ENCODE results near the gene LSP1. TPM values are rescaled to one million over a fixed set of nuclear protein-coding genes. Genes with fewer than 3 reads are reported as not detected.

Gene LSP1
- total and polyA plus RNA-seq, 2 of the 13 experiments (the other 11 are each of a cell fraction or from before 2014, with no cell fraction given), result 0.59 to 1.00 TPM

- TF ChIP-seq, protein P1, sequence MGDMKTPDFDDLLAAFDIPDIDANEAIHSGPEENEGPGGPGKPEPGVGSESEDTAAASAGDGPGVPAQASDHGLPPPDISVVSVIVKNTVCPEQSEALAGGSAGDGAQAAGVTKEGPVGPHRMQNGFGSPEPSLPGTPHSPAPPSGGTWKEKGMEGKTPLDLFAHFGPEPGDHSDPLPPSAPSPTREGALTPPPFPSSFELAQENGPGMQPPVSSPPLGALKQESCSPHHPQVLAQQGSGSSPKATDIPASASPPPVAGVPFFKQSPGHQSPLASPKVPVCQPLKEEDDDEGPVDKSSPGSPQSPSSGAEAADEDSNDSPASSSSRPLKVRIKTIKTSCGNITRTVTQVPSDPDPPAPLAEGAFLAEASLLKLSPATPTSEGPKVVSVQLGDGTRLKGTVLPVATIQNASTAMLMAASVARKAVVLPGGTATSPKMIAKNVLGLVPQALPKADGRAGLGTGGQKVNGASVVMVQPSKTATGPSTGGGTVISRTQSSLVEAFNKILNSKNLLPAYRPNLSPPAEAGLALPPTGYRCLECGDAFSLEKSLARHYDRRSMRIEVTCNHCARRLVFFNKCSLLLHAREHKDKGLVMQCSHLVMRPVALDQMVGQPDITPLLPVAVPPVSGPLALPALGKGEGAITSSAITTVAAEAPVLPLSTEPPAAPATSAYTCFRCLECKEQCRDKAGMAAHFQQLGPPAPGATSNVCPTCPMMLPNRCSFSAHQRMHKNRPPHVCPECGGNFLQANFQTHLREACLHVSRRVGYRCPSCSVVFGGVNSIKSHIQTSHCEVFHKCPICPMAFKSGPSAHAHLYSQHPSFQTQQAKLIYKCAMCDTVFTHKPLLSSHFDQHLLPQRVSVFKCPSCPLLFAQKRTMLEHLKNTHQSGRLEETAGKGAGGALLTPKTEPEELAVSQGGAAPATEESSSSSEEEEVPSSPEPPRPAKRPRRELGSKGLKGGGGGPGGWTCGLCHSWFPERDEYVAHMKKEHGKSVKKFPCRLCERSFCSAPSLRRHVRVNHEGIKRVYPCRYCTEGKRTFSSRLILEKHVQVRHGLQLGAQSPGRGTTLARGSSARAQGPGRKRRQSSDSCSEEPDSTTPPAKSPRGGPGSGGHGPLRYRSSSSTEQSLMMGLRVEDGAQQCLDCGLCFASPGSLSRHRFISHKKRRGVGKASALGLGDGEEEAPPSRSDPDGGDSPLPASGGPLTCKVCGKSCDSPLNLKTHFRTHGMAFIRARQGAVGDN (CRISPR knock-in tag; IDR thresholded peaks at IDR 0.05), result peak; percentile 72
- TF ChIP-seq ZNF883 (CRISPR knock-in tag; IDR thresholded peaks at IDR 0.05; ENCODE audit: not compliant biosample characterization) (no peak), ZNF724P (CRISPR knock-in tag; IDR thresholded peaks at IDR 0.05; ENCODE audit: borderline replicate concordance) (peak; percentile 5; the same call in 1 of the 2 replicates), ZNF574 (CRISPR knock-in tag; IDR thresholded peaks at IDR 0.05) (peak; percentile 57), GATAD1 (CRISPR knock-in tag; IDR thresholded peaks at IDR 0.05) (0 out of 2 replicates have a peak, but pooled peaks have one; percentile 37), TRAFD1 (CRISPR knock-in tag; IDR thresholded peaks at IDR 0.05; ENCODE audit: borderline replicate concordance) (no peak), HMG20B (CRISPR knock-in tag; conservative IDR thresholded peaks at IDR 0.05) (no peak), ONECUT2 (CRISPR knock-in tag; IDR thresholded peaks at IDR 0.05) (no peak), RAD21 (CRISPR knock-in tag; IDR thresholded peaks at IDR 0.05) (peak; percentile 93), JDP2 (CRISPR knock-in tag; IDR thresholded peaks at IDR 0.05; ENCODE audit: borderline replicate concordance) (no peak), ELF3 (CRISPR knock-in tag; IDR thresholded peaks at IDR 0.05) (0 out of 2 replicates have a peak, but pooled peaks have one; percentile 30), ARNT (IDR thresholded peaks at IDR 0.05) (no peak), AKAP8 (CRISPR knock-in tag; IDR thresholded peaks at IDR 0.05) (0 out of 2 replicates have a peak, but pooled peaks have one; percentile 61), SP1 (IDR thresholded peaks at IDR 0.05) (no peak), SP1 (CRISPR knock-in tag; IDR thresholded peaks at IDR 0.05) (no peak), REPIN1 (CRISPR knock-in tag; IDR thresholded peaks at IDR 0.05; ENCODE audit: borderline replicate concordance, low read depth) (0 out of 2 replicates have a peak, but pooled peaks have one; percentile 25), STAG1 (CRISPR knock-in tag; IDR thresholded peaks at IDR 0.05) (peak; percentile 94), ZNF354B (CRISPR knock-in tag; IDR thresholded peaks at IDR 0.05) (no peak)
Measured at GRCh38 chr11:1882265-1883238, 29.7 kb downstream of the LSP1 start (continued).

Measured in HepG2 (cell line).